SK-N-SH (cell line): ENCODE results near the gene THSD4. TPM values are rescaled to one million over a fixed set of nuclear protein-coding genes. Genes with fewer than 3 reads are reported as not detected.
"Not testable (repeated sequence)": the region's sequence is repeated elsewhere in the genome, so short reads cannot be mapped to it uniquely, and the experiment has no call there.

Experiments
- CTCF ChIA-PET: fragments of 300-600, 350-600 bp; formaldehyde crosslinking; extraction: SDS; loops from one replicate; lab custom pipeline; 2021; lab: Yijun Ruan, JAX
- POLR2A ChIA-PET: fragments of 350-600 bp; sonication (Branson Sonifier 250); formaldehyde crosslinking; extraction: SDS; loops from one replicate; lab custom pipeline; 2020; ENCODE audit warnings: antibody characterized with exemption, inconsistent platforms; lab: Yijun Ruan, JAX
- DNase-seq: peaks from one replicate; pipeline ENCODE4 v3.0.0; 2012
- H2AFZ ChIP-seq: fragments of 200-600 bp; sonication (generic); 2 replicates; pipeline ENCODE4 v1.8.1; 2016; ENCODE audit warnings: antibody characterized with exemption, mild to moderate bottlenecking, low read depth
- H3F3A ChIP-seq: fragments of 200-600 bp; sonication (generic); replicated peaks from 2 replicates; pipeline ENCODE3; 2016; ENCODE audit warnings: antibody characterized with exemption, mild to moderate bottlenecking; ENCODE audit not compliant: insufficient read depth
- H3K27ac ChIP-seq, 2 experiments: fragments of 200-500 bp in 1 of 2; fragments of 200-600 bp in 1 of 2; sonication (Bioruptor generic) in 1 of 2; sonication (generic), shearing (Covaris generic) in 1 of 2; 2 replicates each; pipeline versions ENCODE4 v1.5.1 to v1.6.1; 2014 to 2016; ENCODE audit warnings: low read depth in 2 of 2, inconsistent platforms in 1 of 2, low read length in 1 of 2, mild to moderate bottlenecking in 1 of 2, mixed read lengths in 1 of 2
- H3K27me3 ChIP-seq: fragments of 200-600 bp; sonication (generic), shearing (Covaris generic); 2 replicates; pipeline ENCODE4 v1.6.1; 2016; ENCODE audit warnings: mixed run types; ENCODE audit not compliant: insufficient read depth
- H3K36me3 ChIP-seq, 2 experiments: fragments of 200-500 bp in 1 of 2; fragments of 200-600 bp in 1 of 2; sonication (Bioruptor generic) in 1 of 2; sonication (generic) in 1 of 2; replicated peaks in 1 of 2; 2 replicates each; pipeline versions ENCODE3 to v1.5.1; 2014 to 2016; ENCODE audit warnings: low read length in 1 of 2, mild to moderate bottlenecking in 1 of 2; ENCODE audit not compliant: insufficient read depth in 2 of 2, control insufficient read depth in 1 of 2
- H3K4me1 ChIP-seq, 2 experiments: fragments of 200-500 bp in 1 of 2; fragments of 200-600 bp in 1 of 2; sonication (Bioruptor generic) in 1 of 2; sonication (generic), shearing (Covaris generic) in 1 of 2; 2 replicates each; pipeline versions ENCODE4 v1.5.1 to v1.6.1; 2014 to 2016; ENCODE audit warnings: low read depth in 1 of 2, low read length in 1 of 2, mixed run types in 1 of 2; ENCODE audit not compliant: insufficient read depth in 2 of 2, control insufficient read depth in 1 of 2
- H3K4me2 ChIP-seq: fragments of 200-600 bp; sonication (generic), shearing (Covaris generic); 2 replicates; pipeline ENCODE4 v1.6.1; 2017; ENCODE audit warnings: mixed run types
- H3K4me3 ChIP-seq, 2 experiments: fragments of 200-500 bp in 1 of 2; fragments of 200-600 bp in 1 of 2; sonication (Bioruptor generic) in 1 of 2; sonication (generic), shearing (Covaris generic) in 1 of 2; 2 replicates each; pipeline versions ENCODE4 v1.5.1 to v1.8.1; 2014 to 2016; ENCODE audit warnings: low read depth in 2 of 2, inconsistent platforms in 1 of 2, low read length in 1 of 2, mild to moderate bottlenecking in 1 of 2, mixed read lengths in 1 of 2, moderate library complexity in 1 of 2
- H3K79me2 ChIP-seq: fragments of 200-600 bp; sonication (generic); 2 replicates; pipeline ENCODE4 v1.8.1; 2017; ENCODE audit warnings: mild to moderate bottlenecking; ENCODE audit not compliant: insufficient read depth
- H3K9ac ChIP-seq: fragments of 200-600 bp; sonication (generic); 2 replicates; pipeline ENCODE4 v1.6.1; 2017; ENCODE audit warnings: mixed run types
- H3K9me2 ChIP-seq: fragments of 200-600 bp; sonication (generic); 2 replicates; pipeline ENCODE4 v1.6.1; 2017; ENCODE audit warnings: mixed run types
- H3K9me3 ChIP-seq: fragments of 200-600 bp; sonication (generic); 2 replicates; pipeline ENCODE4 v1.6.1; 2017; ENCODE audit warnings: mixed run types, mild to moderate bottlenecking, moderate library complexity
- H4K20me1 ChIP-seq: fragments of 200-600 bp; sonication (generic); 2 replicates; pipeline ENCODE4 v1.6.1; 2017; ENCODE audit warnings: mild to moderate bottlenecking, mixed run types; ENCODE audit not compliant: insufficient read depth
- CHD2 ChIP-seq: fragments of 150-350 bp; IDR thresholded peaks from 2 replicates; pipeline ENCODE4 v1.6.1; 2018; ENCODE audit warnings: low read length; ENCODE audit not compliant: partially characterized antibody
- CTCF ChIP-seq: fragments of 200-600 bp; sonication (generic); IDR thresholded peaks from 2 replicates; pipeline ENCODE4 v1.6.1; 2017; ENCODE audit warnings: antibody characterized with exemption, mild to moderate bottlenecking, moderate library complexity
- FOXM1 ChIP-seq: IDR thresholded peaks from 2 replicates; pipeline ENCODE4 v1.4.0; 2012; ENCODE audit warnings: low read depth, mild to moderate bottlenecking
- GABPA ChIP-seq: IDR thresholded peaks from 2 replicates; pipeline ENCODE4 v1.4.0; 2012; ENCODE audit warnings: low read depth, mild to moderate bottlenecking
- GATA2 ChIP-seq: sonication (generic); formaldehyde crosslinking; IDR thresholded peaks from 2 replicates; pipeline ENCODE4 v1.5.0; 2020; ENCODE audit warnings: mild to moderate bottlenecking, missing genetic modification reagents
- IRF3 ChIP-seq: fragments of 150-350 bp; IDR thresholded peaks from 2 replicates; pipeline ENCODE4 v1.6.1; 2016; ENCODE audit warnings: mild to moderate bottlenecking, low read depth, low read length
- JUND ChIP-seq: IDR thresholded peaks from 2 replicates; pipeline ENCODE4 v1.4.0; 2012
- MAX ChIP-seq: IDR thresholded peaks from 2 replicates; pipeline ENCODE4 v1.4.0; 2012; ENCODE audit warnings: low read depth
- MEF2A ChIP-seq: IDR thresholded peaks from 2 replicates; pipeline ENCODE4 v1.4.0; 2012; ENCODE audit warnings: low read depth, borderline replicate concordance
- MXI1 ChIP-seq: IDR thresholded peaks from 2 replicates; pipeline ENCODE4 v1.6.1; 2012; ENCODE audit warnings: mild to moderate bottlenecking, low read depth, low read length, improper control_type of control experiment
- NRF1 ChIP-seq: IDR thresholded peaks from 2 replicates; pipeline ENCODE4 v1.6.1; 2012; ENCODE audit warnings: low read depth, mild to moderate bottlenecking, low read length
- RAD21 ChIP-seq: IDR thresholded peaks from 2 replicates; pipeline ENCODE4 v1.6.1; 2012; ENCODE audit warnings: mild to moderate bottlenecking, low read length
- RFX5 ChIP-seq: IDR thresholded peaks from 2 replicates; pipeline ENCODE4 v1.6.1; 2012; ENCODE audit warnings: mild to moderate bottlenecking, improper control_type of control experiment, low read length
- SIN3A ChIP-seq: IDR thresholded peaks from 2 replicates; pipeline ENCODE4 v1.6.1; 2012; ENCODE audit warnings: low read depth, mild to moderate bottlenecking, low read length, moderate library complexity, borderline replicate concordance
- TCF12 ChIP-seq: IDR thresholded peaks from 2 replicates; pipeline ENCODE4 v1.4.0; 2012
- USF1 ChIP-seq: IDR thresholded peaks from 2 replicates; pipeline ENCODE4 v1.4.0; 2012; ENCODE audit warnings: low read depth, borderline replicate concordance
- WGBS: methylation state at CpG from one replicate; pipeline ENCODE4 v1.1.6; 2017; ENCODE audit warnings: low lambda C conversion rate; 5-methylcytosine and 5-hydroxymethylcytosine counted together
- polyA plus RNA-seq, 3 experiments: library from polyadenylated mRNA; depleted of rRNA; stranded (reverse); fragments of >200 nt; gene quantifications; 2 replicates each; pipeline ENCODE4 v1.2.3, GENCODE V29; 2012

Gene THSD4
- polyA plus RNA-seq, 1 of the 3 experiments (the other 2 are of a cell fraction), result 79.1 TPM

- TF ChIP-seq GATA2, result no peak
- no peak for TF ChIP-seq CTCF
- TF ChIP-seq JUND, result no peak
- no peak for TF ChIP-seq RAD21
- no peak for TF ChIP-seq RFX5
- TF ChIP-seq MAX, result no peak
- TF ChIP-seq MXI1, result no peak
- TF ChIP-seq TCF12, result no peak
- no peak for TF ChIP-seq SIN3A
- TF ChIP-seq IRF3, result no peak
- TF ChIP-seq USF1, result no peak
- no peak for TF ChIP-seq CHD2
- TF ChIP-seq GABPA, result no peak
- no peak for TF ChIP-seq MEF2A
- no peak for TF ChIP-seq FOXM1
- H3K27me3 ChIP-seq, result no peaks in the 10 kb centered on the region
- peaks cover 12% of the 10 kb centered on the region; the same call in 1 of the 2 replicates for H3K79me2 ChIP-seq
- H2AFZ ChIP-seq, result no peak overlapping the region
- POLR2A ChIA-PET, result no interaction called here
- peaks cover 4% of the 10 kb centered on the region for H3F3A ChIP-seq
- H3K4me2 ChIP-seq, result no peak overlapping the region
- peaks cover 19% of the 10 kb centered on the region for H3K9me3 ChIP-seq
- peaks cover 0 to 38% of the 10 kb centered on the region in 2 experiments for H3K36me3 ChIP-seq
- no peak for DNase-seq
- no peaks in the 10 kb centered on the region for H3K4me1 ChIP-seq
- no peaks in the 10 kb centered on the region for H3K9me2 ChIP-seq
- CTCF ChIA-PET, result interaction anchor here (0.6 to 1.2 kb wide), 2 partner anchors 234 to 1153 kb away, joined by 3 read pairs; no protein-coding TSS in a partner anchor
- H3K4me3 ChIP-seq, result no peak overlapping the region
- H4K20me1 ChIP-seq, result no peaks in the 10 kb centered on the region
- H3K9ac ChIP-seq, result no peak overlapping the region
- H3K27ac ChIP-seq, result no peak overlapping the region
Measured at GRCh38 chr15:71170163-71170562, 54.9 kb downstream of the THSD4 start.

GRCh38 chr15:71171195-71171594 is 55.9 kb downstream of the THSD4 start:
- CTCF ChIA-PET, result no interaction called here
- H3K9me3 ChIP-seq, result peaks cover 19% of the 10 kb centered on the region
- no peak for DNase-seq
- no peaks in the 10 kb centered on the region for H4K20me1 ChIP-seq
- H2AFZ ChIP-seq, result no peak overlapping the region
- no peaks in the 10 kb centered on the region for H3K9me2 ChIP-seq
- H3K4me1 ChIP-seq, result no peaks in the 10 kb centered on the region
- H3K27ac ChIP-seq, result no peak overlapping the region
- H3K27me3 ChIP-seq, result no peaks in the 10 kb centered on the region
- no peak overlapping the region for H3K4me2 ChIP-seq
- H3K79me2 ChIP-seq, result 0 out of 2 replicates have a peak, but pooled peaks cover 4% of the 10 kb centered on the region
- TF ChIP-seq NRF1, result no peak
- no peak for TF ChIP-seq MEF2A
- no peak overlapping the region for H3K9ac ChIP-seq
- POLR2A ChIA-PET, result no interaction called here
- H3K4me3 ChIP-seq, result no peak overlapping the region
- H3F3A ChIP-seq, result peaks cover 4% of the 10 kb centered on the region
- peaks cover 0 to 38% of the 10 kb centered on the region in 2 experiments for H3K36me3 ChIP-seq

- POLR2A ChIA-PET, H3K9me2 ChIP-seq, H3K27me3 ChIP-seq, H3F3A ChIP-seq, H4K20me1 ChIP-seq, H2AFZ ChIP-seq, H3K9ac ChIP-seq, H3K79me2 ChIP-seq, CTCF ChIA-PET, H3K27ac ChIP-seq, DNase-seq, H3K4me2 ChIP-seq, H3K4me3 ChIP-seq, H3K4me1 ChIP-seq: not testable (repeated sequence)
- WGBS, result 73% methylated on average over 4 of the region's 17 CpGs
- peaks cover 19% of the 10 kb centered on the region for H3K9me3 ChIP-seq
- H3K36me3 ChIP-seq, result peaks cover 0 to 21% of the 10 kb centered on the region in 2 experiments
Measured at GRCh38 chr15:71174360-71174759, 59.1 kb downstream of the THSD4 start.
